ENCODE measurements around the gene CBLC. TPM values are rescaled to one million over a fixed set of nuclear protein-coding genes. Genes with fewer than 3 reads are reported as not detected.

Gene CBLC
- polyA plus RNA-seq, 12 donors: 0.11 to 9.9 (median 0.18) TPM; not detected in 5

- DNase-seq: no peak
Observed at GRCh38 chr19:44795398-44795987, 17.8 kb downstream of the CBLC start.

- DNase-seq: no peak
Observed at GRCh38 chr19:44796701-44797115, 19.0 kb downstream of the CBLC start.

- no peak for DNase-seq
Observed at GRCh38 chr19:44799627-44800346, 22.1 kb downstream of the CBLC start.

GRCh38 chr19:44800461-44800860, 22.8 kb downstream of the CBLC start:
- DNase-seq: peak; percentile 79

GRCh38 chr19:44803442-44804428, 26.0 kb downstream of the CBLC start:
- no peak for DNase-seq

GRCh38 chr19:44806291-44806690, 28.6 kb downstream of the CBLC start:
- no peak for DNase-seq

- DNase-seq: no peak
Observed at GRCh38 chr19:44807162-44807561, 29.5 kb downstream of the CBLC start.

- DNase-seq: no peak
Observed at GRCh38 chr19:44807652-44808462, 30.2 kb downstream of the CBLC start.

- DNase-seq: peak; percentile 81
Observed at GRCh38 chr19:44808463-44809371, 31.0 kb downstream of the CBLC start, which contains the start of gene BCAM. TSS of gene BCAM (plus strand) at chr19:44809103. CDS start at chr19:44809125, 22 bp downstream.

- no peak for DNase-seq
Observed at GRCh38 chr19:44809577-44810233, 32.0 kb downstream of the CBLC start.

GRCh38 chr19:44810234-44811121, 32.8 kb downstream of the CBLC start:
- no peak for DNase-seq

- no peak for DNase-seq
Observed at GRCh38 chr19:44811122-44811419, 33.4 kb downstream of the CBLC start.

GRCh38 chr19:44812142-44812718, 34.5 kb downstream of the CBLC start:
- DNase-seq: no peak

GRCh38 chr19:44813070-44813840, 35.6 kb downstream of the CBLC start:
- DNase-seq: no peak

- DNase-seq: no peak
Observed at GRCh38 chr19:44813841-44814470, 36.3 kb downstream of the CBLC start.

GRCh38 chr19:44814517-44814916, 36.8 kb downstream of the CBLC start:
- no peak for DNase-seq

- DNase-seq: no peak
Observed at GRCh38 chr19:44816301-44816700, 38.6 kb downstream of the CBLC start.

All from muscle of arm (tissue), 12 donors.